Muscle of leg (tissue), 11 donors: ENCODE data around the gene TRPC1. TPM values are rescaled to one million over a fixed set of nuclear protein-coding genes. Genes with fewer than 3 reads are reported as not detected.
"Not testable (repeated sequence)": the region's sequence is repeated elsewhere in the genome, so short reads cannot be mapped to it uniquely, and the experiment has no call there.

Source experiments
- DNase-seq: peaks from one replicate; pipeline ENCODE4 v3.0.0; 2013
- H3K27ac ChIP-seq: one replicate; pipeline ENCODE4 v1.5.1; 2013; ENCODE audit warnings: mild to moderate bottlenecking, low read length, control low read depth
- H3K27me3 ChIP-seq: one replicate; pipeline ENCODE4 v1.6.1; 2013; ENCODE audit warnings: low read length; ENCODE audit not compliant: control insufficient read depth, insufficient read depth
- H3K36me3 ChIP-seq: one replicate; pipeline ENCODE4 v1.6.1; 2013; ENCODE audit warnings: low read length; ENCODE audit not compliant: control insufficient read depth, insufficient read depth
- H3K4me1 ChIP-seq: one replicate; pipeline ENCODE4 v1.6.1; 2013; ENCODE audit warnings: low read length; ENCODE audit not compliant: control insufficient read depth, insufficient read depth
- H3K4me3 ChIP-seq: one replicate; pipeline ENCODE4 v1.5.1; 2013; ENCODE audit warnings: low read length, control low read depth
- H3K9me3 ChIP-seq: replicated peaks from 2 replicates; pipeline ENCODE4 v1.6.1; 2013; ENCODE audit warnings: low read depth, low read length; ENCODE audit not compliant: control insufficient read depth
- WGBS: methylation state at CpG from one replicate; pipeline ENCODE4 v1.1.5; 2013; ENCODE audit warnings: missing lambda C conversion rate; ENCODE audit not compliant: insufficient coverage; 5-methylcytosine and 5-hydroxymethylcytosine counted together
- polyA plus RNA-seq, 8 donors: library from polyadenylated mRNA; unstranded; fragments of 120-200 nt; gene quantifications; one replicate each; pipeline versions ENCODE4 v1.2.1 to v1.2.3, GENCODE V29; 2013; ENCODE audit warnings: inconsistent platforms in 1 of 8, low replicate concordance in 1 of 8; ENCODE audit not compliant: insufficient read length in 8 of 8, insufficient read depth in 1 of 8
- total RNA-seq: library from RNA; stranded (reverse); fragments of 120-200 nt; gene quantifications from one replicate; pipeline ENCODE4 v1.2.4, GENCODE V29; 2013

TRPC1 gene
- total and polyA plus RNA-seq, 9 donors, result 6.8 to 16.3 (median 7.7) TPM

DNA sequence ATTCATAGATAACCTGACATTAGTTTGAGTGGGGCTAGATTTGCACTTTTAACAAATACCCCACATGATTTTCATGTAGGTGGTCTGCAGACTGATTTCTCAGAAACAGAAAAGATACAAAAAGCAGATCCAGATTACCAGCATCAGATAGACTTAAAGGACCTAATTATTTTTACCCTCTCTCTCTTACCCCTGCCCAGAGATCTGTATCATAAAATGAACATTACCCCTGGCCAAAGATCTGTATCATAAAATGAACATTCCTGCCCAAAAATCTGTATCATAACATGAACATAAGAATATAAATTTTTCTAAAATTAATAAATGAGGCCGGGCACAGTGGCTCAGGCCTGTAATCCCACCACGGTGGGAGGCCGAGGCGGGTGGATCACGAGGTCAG lies 14.6 kb upstream of the TRPC1 start:
- Histone ChIP-seq H3K36me3 (no peaks in the 10 kb centered on the region), H3K4me3 (no peak overlapping the region), H3K4me1 (no peaks in the 10 kb centered on the region), H3K27me3 (no peaks in the 10 kb centered on the region), H3K9me3 (no peaks in the 10 kb centered on the region), H3K27ac (no peak overlapping the region)
- DNase-seq, result no peak
- no CpG with 5 or more reads among the region's 5 CpGs for WGBS

DNA sequence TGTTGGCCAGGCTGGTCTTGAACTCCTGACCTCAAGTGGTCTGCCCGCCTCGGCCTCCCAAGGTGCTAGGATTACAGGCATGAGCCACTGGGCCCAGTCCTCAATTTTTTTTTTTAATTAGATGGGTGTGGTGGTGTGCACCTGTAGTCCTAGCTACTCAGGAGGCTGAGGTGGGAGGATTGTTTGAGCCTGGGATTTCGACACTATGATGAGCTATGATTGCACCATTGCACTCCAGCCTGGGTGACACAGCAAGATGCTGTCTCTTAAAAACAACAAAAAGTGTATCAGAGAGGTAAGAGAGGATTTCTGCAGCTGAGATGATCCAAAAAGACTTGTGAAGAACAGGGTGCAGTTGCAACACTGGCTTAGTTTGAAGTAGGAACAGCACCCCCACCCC lies 9.0 kb upstream of the TRPC1 start:
- H3K4me1 ChIP-seq, result not testable (repeated sequence)
- WGBS, result 90% methylated on average over 3 of the region's 3 CpGs

GRCh38 chr3:142716102-142716501 lies 7.7 kb upstream of the TRPC1 start:
- H3K27me3 ChIP-seq, result no peaks in the 10 kb centered on the region
- no peaks in the 10 kb centered on the region for H3K9me3 ChIP-seq
- DNase-seq, result no peak
- H3K4me3 ChIP-seq, result no peak overlapping the region
- no peaks in the 10 kb centered on the region for H3K36me3 ChIP-seq
- no peak overlapping the region for H3K27ac ChIP-seq
- 89% methylated on average over 2 of the region's 4 CpGs for WGBS
- H3K4me1 ChIP-seq, result no peaks in the 10 kb centered on the region

More for the DNA sequence above, 9.0 kb upstream of the TRPC1 start:
- H3K9me3 ChIP-seq, H3K4me3 ChIP-seq, H3K27ac ChIP-seq, DNase-seq, H3K27me3 ChIP-seq, H3K36me3 ChIP-seq: not testable (repeated sequence)

GRCh38 chr3:142723665-142723967 lies 218 bp upstream of the TRPC1 start:
- Histone ChIP-seq H3K4me1 (peaks cover 3% of the 10 kb centered on the region), H3K4me3 (peak overlapping the region; percentile 87), H3K36me3 (no peaks in the 10 kb centered on the region), H3K9me3 (no peaks in the 10 kb centered on the region), H3K27ac (peak overlapping the region; percentile 13), H3K27me3 (no peaks in the 10 kb centered on the region)
- WGBS, result no CpG with 5 or more reads among the region's 10 CpGs
- no peak for DNase-seq

GRCh38 chr3:142724682-142725356 lies 985 bp downstream of the TRPC1 start:
- Histone ChIP-seq H3K27ac (peak overlapping the region; percentile 94), H3K4me1 (peaks cover 3% of the 10 kb centered on the region), H3K27me3 (no peaks in the 10 kb centered on the region), H3K4me3 (peak overlapping the region; percentile 87), H3K9me3 (no peaks in the 10 kb centered on the region), H3K36me3 (no peaks in the 10 kb centered on the region)
- peak; percentile 70 for DNase-seq
- 0% methylated on average over 20 of the region's 35 CpGs for WGBS

GRCh38 chr3:142725357-142725739 lies 1.5 kb downstream of the TRPC1 start:
- WGBS, result no CpG with 5 or more reads among the region's 5 CpGs
- H3K9me3 ChIP-seq, result no peaks in the 10 kb centered on the region
- no peaks in the 10 kb centered on the region for H3K36me3 ChIP-seq
- H3K27ac ChIP-seq, result peak overlapping the region; percentile 94
- no peaks in the 10 kb centered on the region for H3K27me3 ChIP-seq
- peak; percentile 35 for DNase-seq
- H3K4me3 ChIP-seq, result peak overlapping the region; percentile 87
- peaks cover 3% of the 10 kb centered on the region for H3K4me1 ChIP-seq

GRCh38 chr3:142726017-142726416 lies 2.2 kb downstream of the TRPC1 start:
- H3K4me3 ChIP-seq, result no peak overlapping the region
- H3K36me3 ChIP-seq, result no peaks in the 10 kb centered on the region
- DNase-seq, result no peak
- no peak overlapping the region for H3K27ac ChIP-seq
- no peaks in the 10 kb centered on the region for H3K9me3 ChIP-seq
- WGBS, result no CpG with 5 or more reads among the region's 1 CpG
- H3K4me1 ChIP-seq, result peaks cover 3% of the 10 kb centered on the region
- H3K27me3 ChIP-seq, result no peaks in the 10 kb centered on the region

DNA sequence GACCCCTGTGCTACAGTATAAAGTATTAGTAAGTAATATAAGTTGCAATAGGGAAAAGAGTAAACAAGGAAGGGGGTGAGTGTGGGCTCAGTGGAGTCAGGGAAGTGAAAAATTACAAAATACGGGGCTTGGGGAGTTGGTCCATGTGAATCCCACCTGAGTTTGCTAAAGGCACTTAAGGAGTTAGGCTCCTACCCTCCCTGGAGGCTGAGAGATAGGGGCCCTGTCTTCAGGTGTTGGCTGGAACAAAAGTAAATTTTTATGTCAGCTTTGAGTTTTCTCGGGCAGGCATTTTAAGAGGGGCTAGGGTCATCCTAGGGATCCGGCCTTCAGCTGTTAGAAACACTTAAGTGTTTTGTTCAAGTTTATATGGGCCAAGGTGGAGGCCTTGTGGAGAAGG lies 8.2 kb downstream of the TRPC1 start:
- H3K36me3 ChIP-seq, result no peaks in the 10 kb centered on the region
- no peaks in the 10 kb centered on the region for H3K9me3 ChIP-seq
- H3K27me3 ChIP-seq, result no peaks in the 10 kb centered on the region
- H3K4me1 ChIP-seq, result no peaks in the 10 kb centered on the region
- H3K27ac ChIP-seq, result no peak overlapping the region
- 86% methylated on average over 3 of the region's 3 CpGs for WGBS
- DNase-seq, result no peak
- no peak overlapping the region for H3K4me3 ChIP-seq

GRCh38 chr3:142734834-142735233 lies 11.0 kb downstream of the TRPC1 start:
- no CpG with 5 or more reads among the region's 2 CpGs for WGBS
- H3K4me3 ChIP-seq, result no peak overlapping the region
- H3K27ac ChIP-seq, result no peak overlapping the region
- H3K4me1 ChIP-seq, result no peaks in the 10 kb centered on the region
- DNase-seq, result no peak
- H3K36me3 ChIP-seq, result no peaks in the 10 kb centered on the region
- no peaks in the 10 kb centered on the region for H3K9me3 ChIP-seq
- no peaks in the 10 kb centered on the region for H3K27me3 ChIP-seq

- Histone ChIP-seq H3K27me3 (no peaks in the 10 kb centered on the region), H3K4me3 (no peak overlapping the region), H3K36me3 (no peaks in the 10 kb centered on the region), H3K4me1 (no peaks in the 10 kb centered on the region), H3K27ac (no peak overlapping the region), H3K9me3 (no peaks in the 10 kb centered on the region)
- DNase-seq, result no peak
These were observed 11.6 kb downstream of the TRPC1 start for GRCh38 chr3:142735462-142735861.

DNA sequence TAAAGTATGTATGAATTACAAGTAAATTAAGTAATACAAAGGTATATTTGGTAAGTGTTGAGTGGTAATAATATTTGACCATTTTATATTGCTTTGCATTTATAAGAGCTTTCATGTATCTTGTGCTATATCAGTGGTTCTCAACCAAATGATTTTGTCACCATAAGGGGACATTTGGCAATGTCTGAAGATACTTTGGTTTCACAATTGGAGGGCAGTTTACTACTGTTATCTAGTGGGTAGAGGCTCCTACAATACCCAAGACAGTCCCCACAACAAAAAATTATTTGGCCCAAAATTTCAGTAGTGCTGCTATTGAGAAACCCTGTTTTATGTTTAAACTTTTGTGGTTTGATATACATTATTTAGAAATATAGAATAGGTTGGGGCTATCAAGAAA lies 14.6 kb downstream of the TRPC1 start:
- no peaks in the 10 kb centered on the region for H3K4me1 ChIP-seq
- no peak overlapping the region for H3K27ac ChIP-seq
- no peaks in the 10 kb centered on the region for H3K9me3 ChIP-seq
- no peak overlapping the region for H3K4me3 ChIP-seq
- H3K27me3 ChIP-seq, result no peaks in the 10 kb centered on the region
- no peak for DNase-seq
- no peaks in the 10 kb centered on the region for H3K36me3 ChIP-seq
